IPS-11a (cell line): Measurements from ENCODE around the gene SEPTIN1.

Experiments used
- H3K4me3 ChIP-seq: one replicate; pipeline ENCODE4 v1.5.1; 2013; ENCODE audit warnings: low read depth, low read length, control low read depth

Gene SEPTIN1

GRCh38 chr16:30382111-30382881, at the start of gene SEPTIN1:
SEPTIN1 (minus strand) TSS chr16:30382561; CDS start chr16:30382542, 19 bp downstream.
- no peak within 1 kb of the TSS for H3K4me3 ChIP-seq

- H3K4me3 ChIP-seq = no peak overlapping the region
Observed at GRCh38 chr16:30430428-30430970, 48.1 kb upstream of the SEPTIN1 start.

GRCh38 chr16:30429678-30430427, 47.5 kb upstream of the SEPTIN1 start, which contains the start of gene DCTPP1:
DCTPP1 (minus strand) TSS chr16:30430030; CDS start chr16:30429980, 50 bp downstream.
- H3K4me3 ChIP-seq = peak within 1 kb of the TSS; percentile 69

GRCh38 chr16:30429418-30429677, 47.0 kb upstream of the SEPTIN1 start:
- H3K4me3 ChIP-seq = peak overlapping the region; percentile 69

GRCh38 chr16:30428055-30428454, 45.7 kb upstream of the SEPTIN1 start:
- H3K4me3 ChIP-seq = no peak overlapping the region

- no peak overlapping the region for H3K4me3 ChIP-seq
Observed at GRCh38 chr16:30421010-30421409, 38.6 kb upstream of the SEPTIN1 start.

GRCh38 chr16:30418350-30419181, 36.2 kb upstream of the SEPTIN1 start:
- H3K4me3 ChIP-seq = peak overlapping the region; percentile 24

- peak overlapping the region; percentile 45 for H3K4me3 ChIP-seq
Observed at GRCh38 chr16:30417529-30418349, 35.4 kb upstream of the SEPTIN1 start.

- H3K4me3 ChIP-seq = peak overlapping the region; percentile 45
Observed at GRCh38 chr16:30416624-30417528, 34.5 kb upstream of the SEPTIN1 start.

- no peak overlapping the region for H3K4me3 ChIP-seq
Observed at GRCh38 chr16:30416047-30416603, 33.8 kb upstream of the SEPTIN1 start.

GRCh38 chr16:30414159-30414558, 31.8 kb upstream of the SEPTIN1 start:
- H3K4me3 ChIP-seq = no peak overlapping the region

GRCh38 chr16:30413112-30413806, 30.9 kb upstream of the SEPTIN1 start:
- H3K4me3 ChIP-seq = no peak overlapping the region

- H3K4me3 ChIP-seq = no peak overlapping the region
Observed at GRCh38 chr16:30409125-30410060, 27.0 kb upstream of the SEPTIN1 start.

GRCh38 chr16:30407804-30408534, 25.6 kb upstream of the SEPTIN1 start:
- H3K4me3 ChIP-seq = peak overlapping the region; percentile 66

GRCh38 chr16:30407102-30407803, 24.9 kb upstream of the SEPTIN1 start, which contains the start of gene ZNF771:
ZNF771 (plus strand) TSS chr16:30407606; CDS start chr16:30408054, 448 bp downstream.
- H3K4me3 ChIP-seq = peak within 1 kb of the TSS; percentile 66

- H3K4me3 ChIP-seq = peak overlapping the region; percentile 66
Observed at GRCh38 chr16:30406795-30407101, 24.4 kb upstream of the SEPTIN1 start.
